Choroid plexus epithelial cell (primary cell): ENCODE data around the gene CHST11.

ENCODE experiments used
- DNase-seq: peaks from one replicate; pipeline ENCODE4 v3.0.0-alpha.2; 2010; ENCODE audit warnings: low read depth
- H3K4me3 ChIP-seq: 2 replicates; pipeline ENCODE4 v1.5.1; 2011; ENCODE audit warnings: low read depth, mild to moderate bottlenecking, control low read depth, low read length, moderate library complexity
- CTCF ChIP-seq: conservative IDR thresholded peaks from 2 replicates; pipeline ENCODE4 v1.5.1; 2011; ENCODE audit warnings: low read depth, mild to moderate bottlenecking, control low read depth, inconsistent platforms, low read length, moderate library complexity

Gene CHST11

GRCh38 chr12:104439137-104439536 is 17.6 kb upstream of the CHST11 start:
- TF ChIP-seq CTCF, result no peak
- H3K4me3 ChIP-seq, result no peak overlapping the region
- DNase-seq, result no peak

GRCh38 chr12:104443008-104443407 is 13.7 kb upstream of the CHST11 start:
- no peak for TF ChIP-seq CTCF
- H3K4me3 ChIP-seq, result no peak overlapping the region
- no peak for DNase-seq

- no peak overlapping the region for H3K4me3 ChIP-seq
- no peak for DNase-seq
- no peak for TF ChIP-seq CTCF
These were observed 9.9 kb upstream of the CHST11 start for GRCh38 chr12:104446646-104447421.

- no peak overlapping the region for H3K4me3 ChIP-seq
- no peak for DNase-seq
- no peak for TF ChIP-seq CTCF
These were observed 8.7 kb upstream of the CHST11 start for GRCh38 chr12:104448031-104448430.

- no peak for TF ChIP-seq CTCF
- DNase-seq, result no peak
- no peak overlapping the region for H3K4me3 ChIP-seq
These were observed 8.3 kb upstream of the CHST11 start for GRCh38 chr12:104448451-104448850.

GRCh38 chr12:104450700-104451099 is 6.0 kb upstream of the CHST11 start:
- H3K4me3 ChIP-seq, result no peak overlapping the region
- DNase-seq, result no peak
- no peak for TF ChIP-seq CTCF

- no peak for DNase-seq
- TF ChIP-seq CTCF, result no peak
- no peak overlapping the region for H3K4me3 ChIP-seq
These were observed 4.7 kb upstream of the CHST11 start for GRCh38 chr12:104452087-104452486.
